Measurements from ENCODE around the gene TOP2A. TPM values are rescaled to one million over a fixed set of nuclear protein-coding genes. Genes with fewer than 3 reads are reported as not detected.

TOP2A gene
- total and polyA plus RNA-seq, 10 donors, result 5.5 to 37.5 (median 13.5) TPM

- intact Hi-C loops (cut with DNase I; ENCODE audit: low total_unique reads), result loop anchor here (5.0 kb wide), 1 partner anchor 92 kb away; no protein-coding TSS in a partner anchor
- no peak overlapping the region for H3K4me3 ChIP-seq
- peaks cover 0 to 26% (median 3%) of the 10 kb centered on the region in 7 donors for H3K27me3 ChIP-seq (replicated peaks in 1 of 7)
- no peak overlapping the region for H3K27ac ChIP-seq
- peaks cover 9 to 52% (median 39%) of the 10 kb centered on the region in 6 donors for H3K4me1 ChIP-seq
- H3K9me3 ChIP-seq, result no peaks in the 10 kb centered on the region
- no peaks in the 10 kb centered on the region for H3K36me3 ChIP-seq
- 79 to 88% (median 85%) methylated on average over 4 of the region's 4 CpGs for WGBS, 5 donors
- DNase-seq, result peak; percentile 17
- TF ChIP-seq POLR2A (IDR thresholded peaks at IDR 0.05), result no peak
- TF ChIP-seq POLR2AphosphoS5 (IDR thresholded peaks at IDR 0.05), result no peak
- no peak for TF ChIP-seq CTCF (IDR thresholded peaks at IDR 0.05 in 8 of 11, conservative IDR thresholded peaks at IDR 0.05 in 3 of 11)
These were observed 22.5 kb upstream of the TOP2A start for GRCh38 chr17:40440166-40440565.

- Histone ChIP-seq H3K27ac (no peak overlapping the region), H3K4me3 (no peak overlapping the region)
These were observed 19.5 kb upstream of the TOP2A start for GRCh38 chr17:40437095-40437732.

GRCh38 chr17:40436636-40437035 is 18.9 kb upstream of the TOP2A start:
- Histone ChIP-seq H3K4me3 (no peak overlapping the region), H3K27ac (no peak overlapping the region), H3K27me3 (replicated peaks in 1 of 7) (no peaks in the 10 kb centered on the region), H3K9me3 (no peaks in the 10 kb centered on the region), H3K36me3 (no peaks in the 10 kb centered on the region), H3K4me1 (peaks cover 2 to 32% (median 13%) of the 10 kb centered on the region in 6 donors)
- intact Hi-C loops (cut with DNase I; ENCODE audit: low total_unique reads), result no loop called here
- peak; percentile 48 for DNase-seq
- 66 to 81% (median 74%) methylated on average over 5 of the region's 5 CpGs for WGBS, 5 donors
- TF ChIP-seq CTCF (IDR thresholded peaks at IDR 0.05 in 8 of 11, conservative IDR thresholded peaks at IDR 0.05 in 3 of 11), result no peak
- TF ChIP-seq POLR2AphosphoS5 (IDR thresholded peaks at IDR 0.05), result no peak
- TF ChIP-seq POLR2A (IDR thresholded peaks at IDR 0.05), result no peak

More at GRCh38 chr17:40437095-40437732, 19.5 kb upstream of the TOP2A start:
- WGBS, 5 donors, result 79 to 91% (median 88%) methylated on average over 2 to 5 of the region's 5 CpGs
- no peaks in the 10 kb centered on the region for H3K36me3 ChIP-seq
- H3K4me1 ChIP-seq, result peaks cover 2 to 35% (median 16%) of the 10 kb centered on the region in 6 donors
- TF ChIP-seq POLR2A (IDR thresholded peaks at IDR 0.05), result no peak
- no peak for TF ChIP-seq POLR2AphosphoS5 (IDR thresholded peaks at IDR 0.05)
- no peak for TF ChIP-seq CTCF (IDR thresholded peaks at IDR 0.05 in 8 of 11, conservative IDR thresholded peaks at IDR 0.05 in 3 of 11)
- no peaks in the 10 kb centered on the region for H3K9me3 ChIP-seq
- DNase-seq, result peak; percentile 2
- peaks cover 0 to 2% (median 0%) of the 10 kb centered on the region in 7 donors for H3K27me3 ChIP-seq (replicated peaks in 1 of 7)
- intact Hi-C loops (cut with DNase I; ENCODE audit: low total_unique reads), result no loop called here

GRCh38 chr17:40433551-40434415 is 16.1 kb upstream of the TOP2A start:
- no peak for TF ChIP-seq POLR2A (IDR thresholded peaks at IDR 0.05)
- no peak for TF ChIP-seq POLR2AphosphoS5 (IDR thresholded peaks at IDR 0.05)
- peak in 7 of 11 experiments; percentile 22 to 52 (median 38) for TF ChIP-seq CTCF (IDR thresholded peaks at IDR 0.05 in 8 of 11, conservative IDR thresholded peaks at IDR 0.05 in 3 of 11)
- DNase-seq, result peak; percentile 57
- H3K9me3 ChIP-seq, result no peaks in the 10 kb centered on the region
- no peaks in the 10 kb centered on the region for H3K36me3 ChIP-seq
- H3K4me1 ChIP-seq, result peaks cover 0 to 24% (median 6%) of the 10 kb centered on the region in 6 donors
- H3K27me3 ChIP-seq (replicated peaks in 1 of 7), result no peaks in the 10 kb centered on the region
- 78 to 85% (median 84%) methylated on average over 6 of the region's 6 CpGs for WGBS, 5 donors
- peak overlapping the region in 7 of 8 donors; percentile 19 to 58 (median 38) for H3K27ac ChIP-seq
- intact Hi-C loops (cut with DNase I; ENCODE audit: low total_unique reads), result no loop called here
- no peak overlapping the region for H3K4me3 ChIP-seq
